Activated T-helper 2 cell treated with anti-CD3 and anti-CD28 coated beads, Interferon-gamma antibody, Interleukin-2, Interleukin-4, amounts not matched to agents 10 μg/mL and 5 μg/mL and 100 μg/mL, durations not matched to agents 14 hours and 24 hours and 36 hours (primary cell): ENCODE results near the gene WRNIP1. TPM values are rescaled to one million over a fixed set of nuclear protein-coding genes. Genes with fewer than 3 reads are reported as not detected.
"Not testable (repeated sequence)": the region's sequence is repeated elsewhere in the genome, so short reads cannot be mapped to it uniquely, and the experiment has no call there.

ENCODE experiments used
- DNase-seq: peaks from one replicate; pipeline ENCODE4 v3.0.0; 2021; ENCODE audit warnings: low spot score
- H3K27ac Mint-ChIP-seq: one replicate; pipeline ENCODE4 v1.8.0; 2021; ENCODE audit warnings: mixed read lengths
- H3K27me3 Mint-ChIP-seq: one replicate; pipeline ENCODE4 v1.8.0; 2021; ENCODE audit warnings: low read depth, mixed read lengths
- H3K36me3 Mint-ChIP-seq: one replicate; pipeline ENCODE4 v1.8.0; 2021; ENCODE audit warnings: low read depth, mixed read lengths
- H3K4me1 Mint-ChIP-seq: one replicate; pipeline ENCODE4 v1.8.0; 2021; ENCODE audit warnings: low read depth, mixed read lengths
- H3K4me3 Mint-ChIP-seq: one replicate; pipeline ENCODE4 v1.8.0; 2021; ENCODE audit warnings: low read depth, mild to moderate bottlenecking, moderate library complexity, mixed read lengths
- H3K9me3 Mint-ChIP-seq: one replicate; pipeline ENCODE4 v1.8.0; 2021; ENCODE audit warnings: mixed read lengths
- intact Hi-C: fragments of 100-400 bp; cut with micrococcal nuclease; formaldehyde crosslinking; loops from one replicate; pipeline ENCODE4 v1.15.1; 2023
- total RNA-seq: library from RNA; stranded (reverse); gene quantifications from 2 replicates; pipeline ENCODE4 v1.2.3, GENCODE V29; 2022

Gene WRNIP1
- total RNA-seq, 1 donor from 2014 or later, result 47.2 TPM

GRCh38 chr6:2756241-2756640 lies 9.0 kb upstream of the WRNIP1 start:
- peaks cover 45% of the 10 kb centered on the region for H3K27me3 Mint-ChIP-seq
- intact Hi-C loops, result loop anchor here (10.0 kb wide), 1 partner anchor 1151 kb away; the partner anchor contains the start of gene FOXC1
- no peaks in the 10 kb centered on the region for H3K36me3 Mint-ChIP-seq

GRCh38 chr6:2756687-2757224 lies 8.4 kb upstream of the WRNIP1 start:
- Mint-ChIP-seq H3K36me3 (no peaks in the 10 kb centered on the region), H3K27me3 (peaks cover 45% of the 10 kb centered on the region), H3K4me3 (no peak overlapping the region), H3K9me3 (no peaks in the 10 kb centered on the region), H3K27ac (no peak overlapping the region), H3K4me1 (peaks cover 21% of the 10 kb centered on the region)
- no peak for DNase-seq
- intact Hi-C loops, result loop anchor here (10.0 kb wide), 1 partner anchor 1152 kb away; the partner anchor contains the start of gene FOXC1

More at GRCh38 chr6:2756241-2756640, 9.0 kb upstream of the WRNIP1 start:
- Mint-ChIP-seq H3K9me3 (no peaks in the 10 kb centered on the region), H3K27ac (no peak overlapping the region), H3K4me3 (no peak overlapping the region), H3K4me1 (peaks cover 19% of the 10 kb centered on the region)
- DNase-seq, result no peak

GRCh38 chr6:2758980-2759379 lies 6.2 kb upstream of the WRNIP1 start:
- DNase-seq, result no peak
- intact Hi-C loops, result loop anchor here (10.0 kb wide), 1 partner anchor 1154 kb away; the partner anchor contains the start of gene FOXC1
- peaks cover 29% of the 10 kb centered on the region for H3K27me3 Mint-ChIP-seq
- no peaks in the 10 kb centered on the region for H3K9me3 Mint-ChIP-seq
- H3K4me3 Mint-ChIP-seq, result no peak overlapping the region
- H3K4me1 Mint-ChIP-seq, result peaks cover 15% of the 10 kb centered on the region
- H3K27ac Mint-ChIP-seq, result no peak overlapping the region
- no peaks in the 10 kb centered on the region for H3K36me3 Mint-ChIP-seq

GRCh38 chr6:2760882-2761842 lies 4.0 kb upstream of the WRNIP1 start:
- Mint-ChIP-seq H3K27ac (peak overlapping the region; percentile 34), H3K4me3 (peak overlapping the region; percentile 7), H3K4me1 (peaks cover 24% of the 10 kb centered on the region), H3K36me3 (no peaks in the 10 kb centered on the region), H3K27me3 (peaks cover 11% of the 10 kb centered on the region), H3K9me3 (no peaks in the 10 kb centered on the region)
- intact Hi-C loops, result loop anchor here (5.0 to 10.0 kb wide), 5 partner anchors 219 to 1254 kb away; partner anchors contain the start of genes GMDS and PSMG4
- DNase-seq, result no peak

- H3K4me1 Mint-ChIP-seq, result peaks cover 32% of the 10 kb centered on the region
- not testable (repeated sequence) for H3K36me3 Mint-ChIP-seq, H3K9me3 Mint-ChIP-seq, DNase-seq, H3K27ac Mint-ChIP-seq, H3K27me3 Mint-ChIP-seq
- H3K4me3 Mint-ChIP-seq, result peak overlapping the region; percentile 15
- intact Hi-C loops, result loop anchor here (5.0 to 10.0 kb wide), 5 partner anchors 221 to 1252 kb away; partner anchors contain the start of genes GMDS and PSMG4
Measured at GRCh38 chr6:2762868-2763267, 2.3 kb upstream of the WRNIP1 start.

- H3K4me1 Mint-ChIP-seq, result peaks cover 36% of the 10 kb centered on the region
- no peak overlapping the region for H3K27ac Mint-ChIP-seq
- H3K27me3 Mint-ChIP-seq, result peaks cover 3% of the 10 kb centered on the region
- DNase-seq, result no peak
- H3K36me3 Mint-ChIP-seq, result peaks cover 14% of the 10 kb centered on the region
- intact Hi-C loops, result loop anchor here (5.0 to 10.0 kb wide), 5 partner anchors 221 to 1251 kb away; partner anchors contain the start of genes GMDS and PSMG4
- no peaks in the 10 kb centered on the region for H3K9me3 Mint-ChIP-seq
- no peak overlapping the region for H3K4me3 Mint-ChIP-seq
Measured at GRCh38 chr6:2763345-2763841, 1.8 kb upstream of the WRNIP1 start.

GRCh38 chr6:2763876-2764540 lies 1.2 kb upstream of the WRNIP1 start:
- peaks cover 19% of the 10 kb centered on the region for H3K36me3 Mint-ChIP-seq

GRCh38 chr6:2764610-2765165 lies 505 bp upstream of the WRNIP1 start:
- peaks cover 41% of the 10 kb centered on the region for H3K4me1 Mint-ChIP-seq
- H3K9me3 Mint-ChIP-seq, result no peaks in the 10 kb centered on the region
- no peaks in the 10 kb centered on the region for H3K27me3 Mint-ChIP-seq
- peak; percentile 61 for DNase-seq
- intact Hi-C loops, result loop anchor here (1.0 to 10.0 kb wide), 9 partner anchors 77 to 1250 kb away; partner anchors contain the start of genes BPHL, GMDS, PSMG4 and SERPINB1
- peak overlapping the region; percentile 98 for H3K27ac Mint-ChIP-seq
- peak overlapping the region; percentile 90 for H3K4me3 Mint-ChIP-seq
- peaks cover 22% of the 10 kb centered on the region for H3K36me3 Mint-ChIP-seq

More at GRCh38 chr6:2763876-2764540, 1.2 kb upstream of the WRNIP1 start:
- intact Hi-C loops, result loop anchor here (2.0 to 10.0 kb wide), 6 partner anchors 222 to 1251 kb away; partner anchors contain the start of genes BPHL, GMDS and PSMG4
- peaks cover 41% of the 10 kb centered on the region for H3K4me1 Mint-ChIP-seq
- no peak for DNase-seq
- peak overlapping the region; percentile 90 for H3K4me3 Mint-ChIP-seq
- H3K9me3 Mint-ChIP-seq, result no peaks in the 10 kb centered on the region
- H3K27ac Mint-ChIP-seq, result peak overlapping the region; percentile 98
- H3K27me3 Mint-ChIP-seq, result peaks cover 3% of the 10 kb centered on the region

- Mint-ChIP-seq H3K27ac (peak overlapping the region; percentile 85), H3K4me1 (peaks cover 44% of the 10 kb centered on the region), H3K9me3 (no peaks in the 10 kb centered on the region), H3K27me3 (no peaks in the 10 kb centered on the region), H3K4me3 (peak overlapping the region; percentile 90), H3K36me3 (peaks cover 37% of the 10 kb centered on the region)
- peak; percentile 52 for DNase-seq
- intact Hi-C loops, result loop anchor here (1.0 to 10.0 kb wide), 8 partner anchors 75 to 1249 kb away; partner anchors contain the start of genes BPHL, GMDS, PSMG4 and SERPINB1
Measured at GRCh38 chr6:2765896-2766766, 938 bp downstream of the WRNIP1 start.

- H3K9me3 Mint-ChIP-seq, result no peaks in the 10 kb centered on the region
- no peak for DNase-seq
- H3K4me3 Mint-ChIP-seq, result peak overlapping the region; percentile 90
- H3K36me3 Mint-ChIP-seq, result peaks cover 39% of the 10 kb centered on the region
- H3K4me1 Mint-ChIP-seq, result peaks cover 42% of the 10 kb centered on the region
- H3K27ac Mint-ChIP-seq, result peak overlapping the region; percentile 85
- H3K27me3 Mint-ChIP-seq, result no peaks in the 10 kb centered on the region
- intact Hi-C loops, result loop anchor here (10.0 kb wide), 4 partner anchors 488 to 1248 kb away; partner anchors contain the start of genes GMDS and PSMG4
Measured at GRCh38 chr6:2766767-2767656, 1.8 kb downstream of the WRNIP1 start.
